Measurements from ENCODE around the gene SAMD4B. TPM values are rescaled to one million over a fixed set of nuclear protein-coding genes. Genes with fewer than 3 reads are reported as not detected.

Gene SAMD4B
- total RNA-seq, 1 experiment from 2014 or later: 135 TPM

DNA sequence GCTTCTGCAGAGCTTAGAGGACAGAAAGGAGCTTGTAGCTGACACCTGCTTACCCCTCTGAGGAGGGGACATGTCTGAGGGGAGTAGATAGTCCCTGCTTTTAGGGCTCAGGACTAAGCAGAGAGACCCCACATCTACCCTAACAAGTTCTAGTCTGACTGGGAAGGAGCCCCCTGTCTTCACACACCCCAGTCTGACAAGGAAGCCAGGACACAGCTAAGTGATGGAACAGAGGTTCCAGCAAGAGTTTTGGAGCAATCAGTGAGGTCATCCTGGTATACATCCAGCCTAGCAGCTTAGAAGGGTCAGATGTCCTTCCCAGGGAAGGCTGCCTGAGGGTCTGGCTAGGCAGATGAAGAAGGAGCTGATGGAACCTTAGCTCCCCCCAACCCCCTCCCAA, 33.7 kb downstream of the SAMD4B start:
- Histone ChIP-seq H3T11ph (ENCODE audit: low read length) (no peak overlapping the region), H3K9me3 (ENCODE audit: control insufficient read depth, low read depth, low read length) (no peaks in the 10 kb centered on the region), H3K4me1 (ENCODE audit: insufficient read depth, low read length) (no peaks in the 10 kb centered on the region), H3K79me1 (ENCODE audit: insufficient read depth, low read depth, low read length, poor library complexity, severe bottlenecking) (no peaks in the 10 kb centered on the region), H3K27me3 (ENCODE audit: insufficient read depth, low read length) (no peaks in the 10 kb centered on the region), H3K4me2 (ENCODE audit: insufficient read depth, insufficient read length, low read length) (no peak overlapping the region), H3K14ac (ENCODE audit: insufficient read depth, low read length) (no peak overlapping the region), H4K5ac (ENCODE audit: insufficient read length, low read depth, low read length) (no peak overlapping the region), H2BK20ac (ENCODE audit: low read depth, low read length, poor library complexity, severe bottlenecking) (no peak overlapping the region), H3K56ac (ENCODE audit: insufficient read length, low read depth, low read length) (no peak overlapping the region), H3K18ac (ENCODE audit: insufficient read length, low read depth, low read length) (no peak overlapping the region), H2BK120ac (ENCODE audit: low read depth, low read length, poor library complexity, severe bottlenecking) (no peak overlapping the region), H2BK5ac (ENCODE audit: insufficient read length, low read length) (no peak overlapping the region), H3K4ac (ENCODE audit: low read depth, low read length) (no peak overlapping the region), H3K9ac (ENCODE audit: extremely low read depth, insufficient read length, low read length) (no peak overlapping the region), H3K23me2 (ENCODE audit: insufficient read length, low read depth, low read length, poor library complexity, severe bottlenecking) (no peaks in the 10 kb centered on the region), H4K8ac (replicated peaks; ENCODE audit: insufficient read length, low read depth, low read length) (no peak overlapping the region), H2AK5ac (ENCODE audit: insufficient read length, low read length) (no peak overlapping the region), H3K27ac (ENCODE audit: insufficient read length, low read depth, low read length) (no peak overlapping the region), H2BK12ac (ENCODE audit: insufficient read length, low read depth, low read length) (no peak overlapping the region), H4K20me1 (ENCODE audit: control insufficient read depth, insufficient read depth, insufficient read length) (peaks cover 2% of the 10 kb centered on the region), H3K23ac (ENCODE audit: insufficient read length, low read depth, low read length) (no peak overlapping the region), H2BK15ac (ENCODE audit: low read depth, low read length) (no peak overlapping the region), H2AFZ (ENCODE audit: low read length) (no peak overlapping the region), H4K91ac (ENCODE audit: insufficient read length, low read depth, low read length) (no peak overlapping the region), H3K79me2 (ENCODE audit: insufficient read depth, low read length) (no peaks in the 10 kb centered on the region)
- no peak overlapping the region for H3K27ac Mint-ChIP-seq
- no peak for TF ChIP-seq CTCF (conservative IDR thresholded peaks at IDR 0.05)
- no peaks in the 10 kb centered on the region for H3K4me1 Mint-ChIP-seq
- no peak overlapping the region for H3K4me3 Mint-ChIP-seq
- H3K9me3 Mint-ChIP-seq: no peaks in the 10 kb centered on the region; a peak in 1 of 5 replicates
- H3K27me3 Mint-ChIP-seq (ENCODE audit: low read depth): no peaks in the 10 kb centered on the region
- H3K36me3 Mint-ChIP-seq (ENCODE audit: insufficient read depth in 1 of 3, low read depth in 3 of 3): peaks cover 53 to 86% (median 82%) of the 10 kb centered on the region in 3 experiments
- DNase-seq: no peak
